ENCODE measurements around the gene DUSP5.

DUSP5 gene

GRCh38 chr10:110491346-110491745, 6.4 kb upstream of the DUSP5 start:
- DNase-seq (ENCODE audit: insufficient read length, low spot score), result no peak
- FAIRE-seq, result no peak
- TF ChIP-seq CTCF (IDR thresholded peaks at IDR 0.05; ENCODE audit: insufficient read depth, missing control alignments), result no peak

GRCh38 chr10:110492069-110492822, 5.5 kb upstream of the DUSP5 start:
- TF ChIP-seq CTCF (IDR thresholded peaks at IDR 0.05; ENCODE audit: insufficient read depth, missing control alignments), result no peak
- no peak for DNase-seq (ENCODE audit: insufficient read length, low spot score)
- FAIRE-seq, result no peak

- FAIRE-seq, result no peak
- DNase-seq (ENCODE audit: insufficient read length, low spot score), result no peak
- no peak for TF ChIP-seq CTCF (IDR thresholded peaks at IDR 0.05; ENCODE audit: insufficient read depth, missing control alignments)
Measured at GRCh38 chr10:110493832-110494426, 3.8 kb upstream of the DUSP5 start.

GRCh38 chr10:110494532-110494931, 3.2 kb upstream of the DUSP5 start:
- FAIRE-seq (no peak), DNase-seq (ENCODE audit: insufficient read length, low spot score) (no peak)
- TF ChIP-seq CTCF (IDR thresholded peaks at IDR 0.05; ENCODE audit: insufficient read depth, missing control alignments), result no peak

DNA sequence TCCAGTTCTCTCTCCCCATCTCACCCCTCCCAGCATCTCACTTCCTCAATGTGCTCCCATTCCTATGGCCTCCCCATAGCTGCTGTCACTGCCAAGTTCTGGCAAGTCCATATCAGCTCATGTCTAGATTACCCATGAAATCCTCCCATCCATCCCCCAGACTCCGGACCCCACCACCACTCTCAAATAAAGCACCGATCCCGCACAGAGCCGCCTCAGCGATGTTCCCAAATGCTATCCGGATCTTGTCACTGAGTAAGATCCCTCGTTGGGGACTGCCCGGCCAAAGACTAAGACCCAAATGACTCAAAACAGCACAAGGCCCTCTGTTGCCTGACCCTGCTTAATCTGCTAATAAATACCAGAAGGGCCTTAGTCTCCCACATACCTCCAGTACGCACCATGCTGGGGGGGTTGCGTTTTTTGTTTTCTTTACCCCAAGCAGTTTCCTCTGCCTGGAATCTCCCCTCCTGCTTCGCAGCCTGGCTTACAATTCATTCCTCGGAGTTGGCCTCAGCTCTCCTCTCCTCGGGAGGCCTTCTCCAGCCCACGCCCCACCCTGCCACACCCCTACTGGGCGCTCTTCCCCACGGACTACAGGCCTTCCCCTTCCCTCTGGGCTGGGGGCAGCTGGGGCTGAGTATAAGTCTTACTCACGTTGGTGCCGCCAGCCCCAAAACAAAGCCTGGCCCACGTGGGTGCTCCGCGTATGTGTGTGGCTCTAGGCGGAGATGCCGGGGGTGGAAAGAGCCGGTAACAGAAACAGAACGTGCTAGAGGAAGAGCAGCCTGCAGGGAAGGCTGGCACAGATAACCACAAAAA, 1.8 kb upstream of the DUSP5 start:
- FAIRE-seq, result no peak
- no peak for TF ChIP-seq CTCF (IDR thresholded peaks at IDR 0.05; ENCODE audit: insufficient read depth, missing control alignments)
- DNase-seq (ENCODE audit: insufficient read length, low spot score), result no peak

DNA sequence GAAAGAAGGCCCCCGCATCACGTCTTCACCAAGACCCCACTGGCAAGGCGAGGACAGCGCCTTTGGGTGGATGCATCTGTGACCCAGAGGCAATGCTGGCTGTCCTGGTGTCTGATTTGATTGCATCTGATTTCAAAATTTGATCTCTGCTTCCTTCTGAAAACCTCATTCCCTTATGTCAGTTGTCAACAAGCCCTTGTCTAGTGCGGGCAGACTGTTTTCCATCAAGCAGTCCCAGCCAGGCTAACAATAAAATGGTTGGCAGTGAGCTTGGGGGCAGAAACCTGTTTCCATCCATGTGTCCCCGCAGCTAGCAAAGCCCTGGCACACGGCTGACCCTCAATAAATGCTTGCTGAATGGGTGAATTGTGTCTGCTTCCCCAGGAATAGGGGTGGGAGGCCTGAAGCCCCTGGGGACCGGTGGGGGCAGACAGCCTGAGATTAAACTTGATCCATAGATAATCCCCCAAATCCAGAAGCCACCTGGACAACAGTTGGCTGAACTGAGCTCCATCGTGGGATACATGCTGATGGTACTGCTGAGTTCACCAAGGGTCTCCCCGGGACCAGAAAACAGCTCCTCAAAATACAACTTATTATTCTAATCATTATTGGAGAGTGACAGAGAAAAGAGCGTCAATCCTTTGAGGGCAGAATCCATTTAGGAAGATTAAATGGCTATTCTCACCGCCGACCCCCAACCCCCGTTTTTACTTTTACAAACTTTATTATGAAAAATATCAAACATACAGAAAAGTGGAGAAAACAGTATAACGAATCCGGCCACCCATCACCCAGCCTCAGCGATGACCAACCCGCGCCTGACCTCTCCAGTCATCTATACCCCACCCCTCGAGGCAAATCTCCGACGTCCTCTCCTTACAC, 912 bp upstream of the DUSP5 start:
- peak; percentile 50 for DNase-seq (ENCODE audit: insufficient read length, low spot score)
- FAIRE-seq, result no peak
- TF ChIP-seq CTCF (IDR thresholded peaks at IDR 0.05; ENCODE audit: insufficient read depth, missing control alignments), result no peak
